ENCODE data around the gene LIAS. TPM values are rescaled to one million over a fixed set of nuclear protein-coding genes. Genes with fewer than 3 reads are reported as not detected.
"Not testable (repeated sequence)": the region's sequence is repeated elsewhere in the genome, so short reads cannot be mapped to it uniquely, and the experiment has no call there.

Gene LIAS
- total RNA-seq, 1 donor from 2014 or later = 20.1 TPM

DNA sequence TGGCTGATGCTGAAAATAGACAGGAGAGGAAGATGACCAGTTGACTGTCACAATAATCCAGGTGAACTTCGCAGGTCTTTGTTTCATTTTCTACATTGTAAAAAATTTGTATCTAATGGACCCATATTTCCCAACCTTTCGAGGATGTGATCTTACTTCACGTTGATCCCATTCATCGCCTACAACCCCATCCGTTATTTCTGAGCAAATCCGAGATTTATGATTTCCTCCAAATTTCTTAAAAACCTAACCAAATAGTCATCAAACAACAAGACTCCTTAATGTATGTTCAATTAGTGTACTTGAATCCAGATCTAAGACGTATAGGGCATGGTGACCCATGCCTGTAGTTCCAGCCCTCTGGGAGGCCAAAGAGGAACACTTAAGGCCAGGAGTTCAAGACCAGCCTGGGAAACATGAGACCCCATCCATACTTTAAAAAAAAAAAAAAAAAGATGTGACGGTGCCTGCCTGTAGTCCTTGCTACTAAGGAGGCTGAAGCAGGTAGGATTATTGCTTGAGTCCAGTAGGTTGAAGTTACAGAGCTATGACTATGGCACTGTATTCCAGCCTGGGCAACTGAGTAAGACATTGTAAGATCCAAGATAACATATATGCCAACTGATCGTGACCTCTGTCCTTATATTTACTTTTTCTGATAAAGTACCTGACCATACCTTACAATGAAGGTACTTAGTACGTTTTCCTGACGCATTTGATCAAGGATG, 5.8 kb upstream of the LIAS start:
- DNase-seq = no peak

DNA sequence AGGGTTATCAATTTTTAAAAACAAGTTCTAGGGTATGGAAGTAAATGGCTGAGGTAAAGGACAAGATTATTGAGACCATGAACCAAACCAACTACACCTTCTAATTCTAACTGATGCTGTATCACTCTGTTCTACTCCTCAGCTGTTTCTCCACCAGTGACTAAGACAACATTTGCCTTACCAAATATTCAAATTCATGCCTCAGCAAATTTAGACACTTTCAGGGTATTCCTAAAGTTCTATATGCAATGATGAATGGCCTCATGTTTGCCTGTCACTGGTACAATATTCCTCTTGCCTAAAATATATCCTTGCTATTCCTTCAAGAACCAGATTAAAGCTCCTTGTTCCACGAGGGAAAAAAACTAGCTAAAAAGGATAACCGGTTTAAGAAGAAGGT, 5.1 kb upstream of the LIAS start:
- DNase-seq = no peak

DNA sequence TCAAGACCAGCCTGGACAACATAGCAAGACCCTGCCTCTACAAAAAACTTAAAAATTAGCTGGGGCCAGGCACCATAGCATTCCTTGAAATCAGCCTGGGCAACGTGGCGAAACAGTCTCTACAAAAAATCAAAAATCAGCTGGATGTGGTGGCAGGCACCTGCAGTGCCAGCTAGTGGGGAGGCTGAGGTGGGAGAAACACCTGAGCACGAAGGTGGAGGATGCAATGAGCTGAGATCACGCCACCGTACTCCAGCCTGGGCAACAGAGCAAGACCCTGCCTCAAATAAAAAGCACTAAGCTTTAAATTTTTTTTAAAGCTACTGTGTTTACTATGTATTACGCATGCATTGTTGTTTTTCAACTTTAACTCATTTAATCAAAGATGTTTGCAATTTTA, 3.4 kb upstream of the LIAS start:
- no peak for DNase-seq

DNA sequence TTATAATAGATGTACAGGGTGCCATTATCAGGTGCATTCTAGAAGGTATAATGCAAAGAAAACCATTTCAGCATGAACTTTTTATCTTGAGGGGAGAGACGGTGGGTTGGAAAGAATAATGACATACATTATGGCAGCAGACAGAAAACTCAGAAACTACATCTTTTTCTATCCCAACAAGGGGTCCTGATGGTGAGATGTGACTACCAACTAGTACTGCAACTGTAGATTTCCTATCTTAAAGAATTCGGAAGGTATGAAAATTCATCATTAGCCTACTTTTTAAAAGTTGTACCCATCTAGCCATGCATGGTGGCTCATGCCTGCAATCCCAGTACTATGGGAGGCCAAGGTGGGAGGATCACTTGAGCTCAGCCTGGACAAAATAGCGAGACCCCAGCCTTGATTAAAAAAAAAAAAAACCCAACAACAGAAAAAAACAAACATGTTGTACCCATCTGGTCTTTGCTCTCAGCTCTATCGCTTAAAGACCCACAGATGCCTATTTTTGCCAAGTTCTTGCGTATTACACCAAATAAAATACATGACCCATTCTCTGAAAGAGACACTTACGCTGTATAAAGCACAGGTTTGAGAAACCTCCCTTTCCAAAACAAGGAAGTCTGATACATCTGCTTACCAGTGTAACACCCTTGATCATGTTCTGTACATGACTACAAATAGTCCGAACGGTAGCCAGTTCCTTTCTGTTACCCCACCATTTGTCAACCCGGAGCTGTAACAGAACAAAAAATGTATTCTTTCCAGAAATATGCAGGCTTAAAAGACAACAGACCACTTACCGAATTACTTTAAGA, 1.7 kb upstream of the LIAS start:
- no peak for DNase-seq

DNA sequence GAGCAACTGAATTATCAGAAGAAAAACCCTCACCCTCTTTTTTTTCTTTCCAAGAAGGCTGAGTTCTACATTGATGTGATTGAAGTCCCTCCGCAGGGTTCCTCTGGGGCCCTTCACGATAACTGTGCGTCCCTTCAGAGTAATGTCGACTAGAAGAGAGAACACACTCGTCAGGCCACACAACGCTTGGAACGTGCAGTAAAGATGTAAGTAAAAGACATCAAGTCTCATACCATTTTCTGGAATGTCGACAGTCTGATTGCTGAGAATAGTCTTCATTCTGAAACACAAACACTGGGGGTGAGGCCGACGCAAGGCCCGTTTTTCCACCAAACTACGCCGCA, 723 bp upstream of the LIAS start:
- not testable (repeated sequence) for DNase-seq

DNA sequence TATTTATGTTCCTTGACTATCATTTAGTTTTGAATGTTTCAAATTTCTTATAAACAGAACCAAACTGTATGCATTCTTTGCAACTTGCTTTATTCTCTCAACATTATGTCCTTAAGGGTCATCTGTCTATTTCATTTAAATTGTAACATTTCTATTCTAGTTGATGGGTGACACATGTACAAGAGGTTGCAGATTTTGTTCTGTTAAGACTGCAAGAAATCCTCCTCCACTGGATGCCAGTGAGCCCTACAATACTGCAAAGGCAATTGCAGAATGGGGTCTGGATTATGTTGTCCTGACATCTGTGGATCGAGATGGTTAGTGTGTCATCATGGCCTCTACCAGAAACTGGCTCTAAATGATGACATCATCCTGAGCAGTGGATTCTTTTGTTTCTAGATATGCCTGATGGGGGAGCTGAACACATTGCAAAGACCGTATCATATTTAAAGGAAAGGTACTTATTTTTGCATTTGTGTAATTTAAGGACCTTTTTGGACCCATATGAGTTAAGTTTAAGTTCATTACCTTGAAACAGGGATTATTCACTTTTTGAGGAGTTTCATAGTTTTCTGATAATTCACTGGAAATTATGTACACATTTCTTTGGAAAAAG, 6.1 kb downstream of the LIAS start:
- DNase-seq = peak; percentile 39

DNA sequence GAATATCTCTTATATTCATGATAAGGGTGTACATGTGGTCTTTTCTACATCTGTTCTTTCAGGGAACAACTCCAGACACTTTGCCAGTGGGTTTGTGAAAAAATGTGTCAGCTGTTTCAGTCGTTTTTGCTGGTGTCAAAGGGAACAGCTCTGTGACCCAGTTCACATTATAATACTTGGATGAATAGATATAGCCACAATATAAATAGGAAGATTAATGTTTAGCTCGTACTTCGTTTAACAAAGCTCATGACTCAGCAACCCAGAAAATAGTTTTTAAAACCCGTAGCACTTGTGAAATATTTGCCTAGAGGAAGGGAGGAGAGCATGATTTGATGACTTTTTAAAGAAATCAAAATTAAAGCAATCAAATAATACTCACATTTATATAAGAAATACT, 7.9 kb downstream of the LIAS start:
- no peak for DNase-seq

DNA sequence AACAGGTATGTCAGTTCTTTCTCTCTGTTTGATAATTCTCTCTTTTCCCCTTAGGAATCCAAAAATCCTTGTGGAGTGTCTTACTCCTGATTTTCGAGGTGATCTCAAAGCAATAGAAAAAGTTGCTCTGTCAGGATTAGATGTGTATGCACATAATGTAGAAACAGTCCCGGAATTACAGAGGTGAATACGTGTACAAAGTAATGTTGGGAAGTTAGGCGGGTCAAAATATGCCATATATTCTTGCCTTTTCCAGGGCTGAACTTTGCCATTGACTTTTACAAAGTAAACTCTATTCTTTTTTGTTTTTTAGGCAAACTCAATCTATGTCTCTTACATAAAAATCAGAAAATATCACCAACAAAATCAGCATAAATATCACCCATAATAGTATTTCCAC, 8.6 kb downstream of the LIAS start:
- DNase-seq = no peak

DNA sequence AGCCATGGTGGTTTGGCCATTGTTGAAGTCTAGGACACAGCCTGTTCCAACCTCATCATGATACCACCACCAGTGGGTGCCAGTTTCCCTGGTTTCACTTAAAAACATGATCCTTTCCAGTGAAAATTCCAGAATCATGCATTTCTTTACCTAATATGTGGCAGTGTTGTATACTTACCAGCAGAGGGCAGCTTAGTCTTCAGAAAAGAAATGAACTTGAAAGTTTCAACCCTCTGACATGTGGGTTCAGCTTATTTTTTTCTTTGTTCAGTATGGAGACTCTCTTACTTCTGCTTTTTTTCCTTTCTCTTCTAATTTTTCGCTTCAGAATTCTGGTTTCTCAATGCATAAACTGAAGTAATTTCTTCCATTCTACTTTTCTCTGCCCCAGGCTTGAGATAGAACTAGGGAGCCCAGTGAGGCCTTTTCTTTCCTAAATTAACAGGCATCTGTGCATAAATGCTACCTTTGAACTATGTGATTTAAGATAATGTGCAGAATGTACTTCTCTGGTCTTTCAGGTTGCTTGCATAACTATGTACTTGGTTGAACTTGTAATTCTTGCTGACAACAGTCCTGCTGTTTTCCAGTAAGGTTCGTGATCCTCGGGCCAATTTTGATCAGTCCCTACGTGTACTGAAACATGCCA, 10.7 kb downstream of the LIAS start:
- peak; percentile 84 for DNase-seq

DNA sequence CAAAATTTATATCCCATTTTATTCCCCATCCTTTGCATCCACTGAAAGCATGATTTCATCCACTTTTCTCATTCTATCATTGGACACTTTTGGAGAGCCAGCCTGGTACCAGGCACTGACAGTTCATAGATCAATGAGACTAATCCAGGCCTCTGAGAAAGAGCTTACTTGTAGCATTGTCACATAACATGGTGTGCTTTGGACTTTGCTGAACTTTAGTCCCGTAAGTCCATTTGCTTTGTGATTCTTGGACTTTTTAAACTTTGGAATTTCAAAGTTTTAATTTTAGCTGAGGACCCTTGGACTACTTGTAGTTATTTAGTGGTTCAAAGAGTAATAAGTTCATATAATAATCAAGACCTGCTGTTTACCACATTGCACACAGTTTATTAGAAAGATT, 11.5 kb downstream of the LIAS start:
- no peak for DNase-seq

DNA sequence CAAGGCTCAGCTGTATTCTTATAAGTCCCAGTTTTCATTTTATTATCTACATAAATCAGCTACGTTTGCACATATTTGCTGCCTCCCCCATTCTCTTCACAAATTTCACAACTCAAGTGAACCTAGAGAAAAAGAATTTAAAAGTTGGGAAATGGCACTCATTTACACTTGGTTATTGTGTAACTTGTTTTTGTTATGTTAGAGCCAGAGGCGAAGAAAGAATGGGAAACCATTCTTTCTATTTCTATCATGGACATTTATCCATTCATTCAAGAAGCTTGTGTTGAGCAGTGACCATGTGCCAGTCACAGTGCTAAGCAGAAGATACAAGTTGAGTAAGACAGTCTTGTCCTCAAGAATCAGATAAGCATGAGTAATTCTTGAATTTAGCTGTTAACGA, 13.5 kb downstream of the LIAS start:
- no peak for DNase-seq

DNA sequence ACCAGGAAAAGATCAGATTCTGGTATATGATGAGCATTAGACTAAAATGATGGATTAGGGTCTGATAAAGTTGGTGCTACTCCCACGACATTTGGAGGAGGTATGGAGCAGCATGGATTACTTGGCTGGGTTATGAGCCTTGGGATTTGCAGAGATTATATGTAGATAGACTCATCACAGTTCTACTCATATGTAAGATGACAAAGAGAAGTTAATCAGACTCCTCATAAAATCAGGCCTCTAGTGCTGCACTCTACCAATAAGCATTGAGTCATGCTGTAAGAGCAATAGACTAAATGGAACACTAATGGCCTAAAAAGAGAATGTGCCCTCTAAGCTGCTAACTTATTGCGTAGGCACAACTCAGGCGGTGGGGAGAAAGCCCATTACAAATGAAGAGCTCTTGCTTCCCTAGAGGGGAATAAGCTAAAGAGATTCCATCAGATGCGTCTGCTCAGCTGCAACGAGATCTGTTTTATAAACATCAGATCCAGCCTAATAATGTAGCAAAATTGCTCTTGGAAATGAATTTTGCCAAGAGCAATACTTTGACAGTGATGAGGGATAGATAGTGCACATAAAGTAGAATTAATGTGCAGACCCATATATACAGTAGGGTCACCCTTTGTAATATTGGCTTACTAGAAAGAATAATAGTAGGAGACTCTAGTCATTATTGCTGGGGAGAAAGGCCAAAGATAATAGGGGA, 17.5 kb downstream of the LIAS start:
- no peak for DNase-seq

DNA sequence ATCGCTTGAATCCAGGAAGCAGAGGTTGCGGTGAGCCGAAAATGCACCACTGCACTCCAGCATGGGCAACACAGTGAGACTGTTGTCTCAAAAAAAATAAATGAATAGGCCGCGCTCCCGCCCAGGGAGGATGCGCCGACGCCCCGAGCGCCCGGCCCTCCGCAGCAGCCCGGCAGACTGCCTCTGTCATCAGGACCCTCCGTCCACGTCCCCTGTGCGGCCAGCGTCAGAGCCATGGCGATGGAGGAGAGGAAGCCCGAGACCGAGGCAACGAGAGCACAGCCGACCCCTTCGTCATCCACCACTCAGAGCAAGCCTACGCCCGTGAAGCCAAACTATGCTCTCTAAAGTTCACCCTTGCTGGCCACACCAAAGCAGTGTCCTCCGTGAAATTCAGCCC, 21.4 kb downstream of the LIAS start:
- no peak for DNase-seq

DNA sequence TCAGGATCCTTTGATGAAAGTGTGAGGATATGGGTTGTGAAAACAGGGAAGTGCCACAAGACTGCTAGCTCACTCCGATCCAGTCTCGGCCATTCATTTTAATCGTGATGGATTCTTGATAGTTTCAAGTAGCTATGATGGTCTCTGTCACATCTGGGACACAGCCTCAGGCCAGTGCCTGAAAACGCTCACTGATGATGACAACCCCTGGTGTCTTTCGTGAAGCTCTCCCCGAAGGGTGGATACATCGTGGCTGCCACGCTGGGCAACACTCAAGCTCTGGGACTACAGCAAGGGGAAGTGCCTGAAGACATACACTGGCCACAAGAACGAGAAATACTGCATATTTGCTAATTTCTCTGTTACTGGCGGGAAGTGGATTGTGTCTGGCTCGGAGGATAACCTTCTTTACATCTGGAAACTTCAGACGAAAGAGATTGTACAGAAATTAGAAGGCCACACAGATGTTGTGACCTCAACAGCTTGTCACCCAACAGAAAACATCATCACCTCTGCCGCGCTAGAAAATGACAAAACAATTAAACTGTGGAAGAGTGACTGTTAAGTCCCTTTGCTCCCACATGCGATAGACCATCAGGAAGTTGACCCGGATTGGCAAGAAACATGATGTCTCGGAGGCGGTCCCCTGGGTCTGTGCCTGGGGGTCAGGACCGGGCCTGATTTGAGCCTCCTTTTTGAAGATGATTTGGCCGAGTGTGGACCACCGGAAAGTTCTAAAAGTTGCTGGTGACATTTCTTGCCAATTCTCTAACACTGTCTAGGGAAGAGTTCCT, 22.2 kb downstream of the LIAS start:
- DNase-seq = no peak

DNA sequence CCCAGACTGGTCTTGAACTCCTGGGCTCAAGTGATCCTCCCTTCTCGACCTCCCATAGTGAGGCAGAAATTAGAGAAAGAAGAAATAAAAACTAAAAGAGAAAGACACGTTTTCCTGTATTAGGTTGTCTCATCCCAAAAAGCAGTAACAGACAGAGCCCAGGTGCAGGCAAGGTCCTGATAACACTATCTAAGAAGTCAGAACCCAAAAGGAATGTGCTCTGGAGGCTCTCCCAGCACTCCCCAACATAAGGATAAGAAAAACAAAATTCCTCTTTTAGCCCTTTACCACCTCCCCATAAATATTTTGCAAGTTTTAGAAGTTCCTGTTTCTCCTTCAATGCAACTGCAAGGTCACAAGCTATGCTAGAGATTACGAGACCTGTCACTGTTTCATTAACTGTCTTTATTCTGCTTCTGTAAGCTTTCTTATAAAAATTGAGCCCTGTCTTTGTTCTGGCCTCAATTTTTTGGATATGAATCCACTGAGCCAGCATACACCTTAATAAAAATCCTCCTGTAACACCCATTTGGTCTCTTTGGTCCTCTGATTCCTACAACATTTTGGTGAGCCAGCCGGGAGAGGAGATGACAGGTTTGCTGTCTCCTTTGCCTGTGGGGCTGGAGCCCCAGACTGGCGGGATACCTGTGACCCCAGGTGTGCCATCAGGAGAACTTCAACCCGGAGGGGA, 25.9 kb downstream of the LIAS start:
- no peak for DNase-seq

DNA sequence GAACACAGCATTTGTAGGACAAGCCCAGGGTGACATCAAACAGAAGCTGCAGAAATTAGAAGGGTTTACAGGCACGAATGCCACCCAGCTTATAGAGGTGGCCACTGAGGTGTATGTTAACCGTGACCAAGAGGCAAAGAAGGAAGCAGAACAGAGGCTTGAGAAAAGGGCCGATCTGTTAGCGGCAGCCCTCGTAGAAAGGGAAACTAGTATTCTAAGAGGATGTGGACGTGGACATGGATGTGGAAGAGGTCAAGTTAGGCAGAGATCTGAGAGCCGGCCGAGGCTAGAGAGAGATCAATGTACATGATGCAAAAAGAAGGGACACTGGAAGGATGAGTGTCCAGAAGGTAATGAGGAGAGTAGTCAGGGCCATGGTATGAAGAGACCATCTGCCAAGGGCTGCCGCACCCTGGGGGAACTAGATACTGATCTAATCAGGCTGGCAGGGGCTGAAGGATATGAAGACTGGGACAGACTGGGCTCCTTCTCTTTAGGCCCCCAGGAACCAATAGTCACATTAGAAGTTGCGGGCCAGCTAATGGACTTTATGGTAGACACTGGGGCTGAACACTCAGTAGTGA, 27.5 kb downstream of the LIAS start:
- no peak for DNase-seq

DNA sequence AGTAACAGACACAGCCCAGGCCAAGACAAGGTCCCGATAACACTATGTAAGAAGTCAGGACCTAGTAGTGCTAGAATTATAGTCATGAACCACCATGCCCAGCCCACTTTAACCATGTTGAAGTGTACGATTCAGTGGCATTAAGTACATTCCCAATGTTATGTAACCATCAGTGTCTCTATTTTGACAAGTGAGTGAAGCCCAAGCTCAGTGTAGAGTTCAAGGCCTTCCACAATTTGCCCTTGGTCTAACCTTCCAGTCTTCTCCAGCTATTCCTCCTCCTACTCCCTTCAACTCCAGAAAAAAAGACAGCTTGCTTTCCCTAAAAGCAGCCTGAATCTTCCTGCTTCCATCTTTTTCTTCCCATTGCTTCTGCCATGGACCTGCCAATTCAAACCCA, 31.5 kb downstream of the LIAS start:
- DNase-seq = no peak

DNA sequence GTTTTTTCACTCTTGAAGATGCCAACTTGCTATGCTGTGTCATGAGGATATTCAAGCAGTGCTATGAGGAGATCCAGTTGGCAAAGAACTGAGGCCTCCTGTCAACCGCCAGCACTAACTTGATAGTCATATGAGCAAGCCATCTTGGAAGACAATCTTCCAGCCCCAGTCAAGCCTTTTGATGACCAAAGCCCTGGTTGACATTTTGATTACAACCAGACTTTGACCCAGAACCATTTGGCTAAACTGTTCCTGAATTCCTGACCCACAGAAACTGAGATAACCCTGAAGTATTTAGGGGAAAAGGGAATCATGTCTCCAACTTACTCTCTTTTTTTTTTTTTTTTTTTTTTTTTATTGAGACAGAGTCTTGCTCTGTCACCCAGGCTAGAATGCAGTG, 35.5 kb downstream of the LIAS start:
- no peak for DNase-seq

DNA sequence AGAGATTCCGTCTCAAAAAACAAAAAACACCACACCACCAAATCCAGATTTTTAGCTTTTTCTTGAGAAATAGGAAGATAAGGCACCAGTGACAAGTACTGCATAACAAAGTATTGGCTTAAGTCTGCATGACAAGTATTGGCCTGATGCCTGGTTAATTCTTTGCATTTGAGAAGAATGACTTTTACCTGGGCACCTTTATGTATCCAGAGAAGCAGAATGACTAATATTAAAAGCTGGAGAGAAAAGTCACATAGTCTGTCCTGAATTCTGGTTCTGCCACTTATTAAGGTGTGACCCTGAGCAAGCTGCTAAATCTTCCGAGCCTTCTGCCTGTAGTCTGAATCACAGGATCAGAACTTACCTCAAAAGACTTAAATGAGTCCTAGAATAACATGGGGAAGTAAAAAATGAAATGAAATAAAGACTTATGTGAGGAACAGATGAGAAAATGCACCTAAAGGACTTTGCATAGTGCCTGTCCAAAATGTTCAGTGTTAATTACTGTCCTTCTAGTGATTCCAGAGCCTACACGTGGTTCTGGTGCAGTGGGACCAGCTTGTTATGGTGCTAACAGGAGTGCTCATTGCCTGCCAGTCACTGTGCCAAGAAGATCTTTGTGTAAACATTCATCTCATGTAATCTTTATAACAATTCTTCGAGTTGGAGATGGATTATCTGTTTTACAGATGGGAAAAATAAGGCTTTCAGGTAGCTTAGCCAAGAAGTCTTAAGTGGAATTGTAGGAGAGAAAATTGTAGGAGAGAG, 36.8 kb downstream of the LIAS start:
- no peak for DNase-seq

Measured in tongue (tissue), 2 donors.